Heart left ventricle (tissue), 13 donors: ENCODE data around the gene SIT1.

ENCODE experiments used
- POLR2A ChIP-seq, 2 donors: fragments of 450-650 bp; IDR thresholded peaks; one replicate each; pipeline ENCODE4 v1.6.1; 2017; ENCODE audit warnings: antibody characterized with exemption in 2 of 2, mild to moderate bottlenecking in 2 of 2, moderate library complexity in 2 of 2
- TF ChIP-seq, protein P1 (sequence below), 12 donors: fragments of 200-600 bp; sonication (generic) in 4 of 12; IDR thresholded peaks; one replicate each; pipeline versions ENCODE4 v1.5.0 to v1.8.0; 2018 to 2022; ENCODE audit warnings: antibody characterized with exemption in 12 of 12, mild to moderate bottlenecking in 5 of 12
- donor health status: ischemic (EF 13 %, LVEDD 7.1; RV severe dilation, severe dysfunction).
- donor health status: DM: no; HTN: yes; CAD: no.
- donor health status: DM: no; HTN: no; CAD: no.
- donor health status: ischemic (EF 25% LVEDD 6.9; RV normal size, moderate dysfunction).
- donor health status: ischemic (EF 25% LVEDD 5.7; RV mildly dilated, moderate dysfunction).
- donor health status: ischemic (EF 35%, LVEDD 5.7; RV mildly dilated, moderate dysfunction).
- donor health status: nonischemic (EF 11% LVEDD 7.7; RV severe dilation, severe dysfunction).
- donor health status: DM: yes; HTN: yes; CAD: no.
- donor health status: PGD.
- donor health status: ischemic (EF 29% LVEDD 5.4; RV normal size, mild dysfunction).
- donor health status: nonischemic (EF 23%, LVEDD 6.1; RV moderate dilation, normal function).

- TF ChIP-seq, protein P1, sequence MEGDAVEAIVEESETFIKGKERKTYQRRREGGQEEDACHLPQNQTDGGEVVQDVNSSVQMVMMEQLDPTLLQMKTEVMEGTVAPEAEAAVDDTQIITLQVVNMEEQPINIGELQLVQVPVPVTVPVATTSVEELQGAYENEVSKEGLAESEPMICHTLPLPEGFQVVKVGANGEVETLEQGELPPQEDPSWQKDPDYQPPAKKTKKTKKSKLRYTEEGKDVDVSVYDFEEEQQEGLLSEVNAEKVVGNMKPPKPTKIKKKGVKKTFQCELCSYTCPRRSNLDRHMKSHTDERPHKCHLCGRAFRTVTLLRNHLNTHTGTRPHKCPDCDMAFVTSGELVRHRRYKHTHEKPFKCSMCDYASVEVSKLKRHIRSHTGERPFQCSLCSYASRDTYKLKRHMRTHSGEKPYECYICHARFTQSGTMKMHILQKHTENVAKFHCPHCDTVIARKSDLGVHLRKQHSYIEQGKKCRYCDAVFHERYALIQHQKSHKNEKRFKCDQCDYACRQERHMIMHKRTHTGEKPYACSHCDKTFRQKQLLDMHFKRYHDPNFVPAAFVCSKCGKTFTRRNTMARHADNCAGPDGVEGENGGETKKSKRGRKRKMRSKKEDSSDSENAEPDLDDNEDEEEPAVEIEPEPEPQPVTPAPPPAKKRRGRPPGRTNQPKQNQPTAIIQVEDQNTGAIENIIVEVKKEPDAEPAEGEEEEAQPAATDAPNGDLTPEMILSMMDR (IDR thresholded peaks at IDR 0.05): no peak
- no peak for TF ChIP-seq POLR2A (IDR thresholded peaks at IDR 0.05)
Measured at GRCh38 chr9:35606138-35606504, 44.6 kb downstream of the SIT1 start.
